Measurements from ENCODE around the gene FOCAD.

- TF ChIP-seq CTCF (conservative IDR thresholded peaks at IDR 0.05) (no peak), EZH2 (IDR thresholded peaks at IDR 0.05; ENCODE audit: low read depth) (no peak)
Measured at GRCh38 chr9:20714442-20715415, 30.7 kb downstream of the FOCAD start.
